HG02678 (cell line): ENCODE measurements around the gene SC5D.

Experiments
- ATAC-seq: cut with Tn5 transposase; IDR thresholded peaks from one replicate; pipeline ENCODE4 v1.9.1; 2021; ENCODE audit warnings: mild to moderate bottlenecking, moderate library complexity; ENCODE audit not compliant: unreplicated experiment

SC5D gene

GRCh38 chr11:121291319-121291718, 1.3 kb upstream of the SC5D start:
- no peak for ATAC-seq

- peak; percentile 21 for ATAC-seq
These were observed 576 bp upstream of the SC5D start for GRCh38 chr11:121291896-121292494.

- no peak for ATAC-seq
These were observed 670 bp downstream of the SC5D start for GRCh38 chr11:121293288-121293594.

GRCh38 chr11:121295246-121296029, 2.9 kb downstream of the SC5D start:
- ATAC-seq: no peak

- no peak for ATAC-seq
These were observed 5.3 kb downstream of the SC5D start for GRCh38 chr11:121297872-121298271.

- no peak for ATAC-seq
These were observed 6.2 kb downstream of the SC5D start for GRCh38 chr11:121298774-121299173.

- ATAC-seq: no peak
These were observed 6.8 kb downstream of the SC5D start for GRCh38 chr11:121299417-121299816.

- ATAC-seq: no peak
These were observed 7.9 kb downstream of the SC5D start for GRCh38 chr11:121300313-121300971.

- ATAC-seq: no peak
These were observed 8.6 kb downstream of the SC5D start for GRCh38 chr11:121300972-121301699.

GRCh38 chr11:121304759-121305158, 12.2 kb downstream of the SC5D start:
- ATAC-seq: no peak

- ATAC-seq: no peak
These were observed 16.2 kb downstream of the SC5D start for GRCh38 chr11:121308816-121309215.

GRCh38 chr11:121309688-121310087, 17.1 kb downstream of the SC5D start:
- peak; percentile 88 for ATAC-seq

GRCh38 chr11:121310908-121311307, 18.3 kb downstream of the SC5D start:
- ATAC-seq: no peak

GRCh38 chr11:121311373-121311772, 18.8 kb downstream of the SC5D start:
- ATAC-seq: no peak

GRCh38 chr11:121312483-121312882, 19.9 kb downstream of the SC5D start:
- no peak for ATAC-seq

GRCh38 chr11:121318848-121319834, 26.6 kb downstream of the SC5D start:
- peak; percentile 50 for ATAC-seq

- no peak for ATAC-seq
These were observed 29.2 kb downstream of the SC5D start for GRCh38 chr11:121321614-121322243.

- no peak for ATAC-seq
These were observed 30.6 kb downstream of the SC5D start for GRCh38 chr11:121323046-121323607.

- no peak for ATAC-seq
These were observed 33.7 kb downstream of the SC5D start for GRCh38 chr11:121326230-121326629.

GRCh38 chr11:121327553-121327952, 35.0 kb downstream of the SC5D start:
- ATAC-seq: no peak
